Hepatic stellate cell (primary cell): ENCODE results near the gene LSM6.

ENCODE experiments used
- DNase-seq: peaks from one replicate; pipeline ENCODE4 v3.0.0; 2011; ENCODE audit warnings: low spot score

Gene LSM6

GRCh38 chr4:146175541-146176453 lies at the start of gene LSM6:
Gene LSM6 (plus strand): TSS chr4:146175718. CDS start chr4:146182922, 7,204 bp downstream.
- DNase-seq: peak; percentile 74

DNA sequence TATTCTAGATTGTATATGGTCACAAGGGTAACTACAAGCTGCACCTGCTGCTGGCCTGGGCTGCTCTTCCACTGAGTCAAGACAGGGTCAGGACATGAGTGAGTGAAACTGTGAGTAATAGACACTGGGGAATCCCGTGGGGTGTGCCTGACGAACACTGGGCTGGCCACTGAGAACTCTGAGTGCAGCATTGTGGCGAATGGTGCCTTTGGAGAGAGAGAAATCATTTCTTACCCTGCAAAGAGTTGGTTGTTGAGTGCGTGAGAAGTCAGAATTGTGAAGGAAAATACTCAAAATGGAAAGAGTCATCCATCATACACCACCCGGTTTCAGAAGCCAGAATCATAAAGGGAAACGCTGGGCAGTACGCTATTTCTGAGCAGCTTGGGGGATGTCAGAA lies 43.1 kb upstream of the LSM6 start:
- no peak for DNase-seq

DNA sequence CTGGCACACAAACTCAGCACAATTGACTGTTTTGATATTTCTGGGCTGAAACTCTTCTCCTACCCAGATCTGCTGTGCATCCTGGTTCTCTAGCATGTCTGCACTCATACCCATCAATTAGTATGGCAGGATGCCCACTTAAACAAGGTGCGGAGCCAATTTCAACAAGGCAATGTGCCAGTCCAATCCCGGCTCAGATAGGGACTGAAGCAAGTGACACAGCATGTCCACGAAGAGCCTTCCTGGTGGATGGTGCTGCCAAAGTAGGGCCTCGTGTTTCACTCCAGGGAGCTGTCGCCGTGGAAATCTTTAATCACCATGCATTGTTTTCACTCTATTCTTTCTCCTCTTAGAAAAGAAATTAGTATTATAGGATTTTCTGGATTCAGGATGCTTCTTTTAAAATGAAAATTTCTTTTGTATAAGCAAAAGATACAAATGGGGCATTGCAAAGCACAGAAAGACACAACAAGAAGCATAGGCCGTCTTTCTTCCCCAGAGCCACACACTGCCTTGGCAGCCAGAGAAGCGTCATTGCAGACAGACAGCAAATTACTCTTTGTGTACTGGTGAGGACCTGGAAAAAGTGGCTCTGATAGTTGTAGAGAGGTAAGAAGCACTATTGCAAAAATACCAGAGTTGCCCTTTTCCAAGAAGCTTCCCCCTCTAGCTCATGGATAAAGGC lies 40.6 kb upstream of the LSM6 start:
- DNase-seq: no peak

GRCh38 chr4:146135941-146136340 lies 39.6 kb upstream of the LSM6 start:
- no peak for DNase-seq

DNA sequence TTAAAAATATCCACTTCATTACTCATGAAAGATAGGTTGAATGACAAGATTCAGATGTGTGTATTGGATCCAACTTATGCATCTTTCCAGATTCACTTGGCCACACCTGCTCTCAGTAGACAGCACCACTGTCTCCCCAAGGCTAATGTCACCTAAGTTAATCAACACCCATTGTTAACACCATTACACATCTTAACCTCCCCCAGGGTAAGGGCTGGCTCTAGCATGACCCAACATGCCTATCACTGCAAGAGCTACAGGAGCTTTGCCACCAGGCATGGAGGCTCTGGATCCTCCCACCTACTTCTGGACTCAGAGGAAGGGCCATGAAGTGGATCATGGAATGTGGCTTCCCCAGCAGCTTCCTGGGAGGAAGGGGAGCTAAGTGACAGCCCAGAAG lies 32.8 kb upstream of the LSM6 start:
- no peak for DNase-seq

GRCh38 chr4:146143888-146144287 lies 31.6 kb upstream of the LSM6 start:
- no peak for DNase-seq

DNA sequence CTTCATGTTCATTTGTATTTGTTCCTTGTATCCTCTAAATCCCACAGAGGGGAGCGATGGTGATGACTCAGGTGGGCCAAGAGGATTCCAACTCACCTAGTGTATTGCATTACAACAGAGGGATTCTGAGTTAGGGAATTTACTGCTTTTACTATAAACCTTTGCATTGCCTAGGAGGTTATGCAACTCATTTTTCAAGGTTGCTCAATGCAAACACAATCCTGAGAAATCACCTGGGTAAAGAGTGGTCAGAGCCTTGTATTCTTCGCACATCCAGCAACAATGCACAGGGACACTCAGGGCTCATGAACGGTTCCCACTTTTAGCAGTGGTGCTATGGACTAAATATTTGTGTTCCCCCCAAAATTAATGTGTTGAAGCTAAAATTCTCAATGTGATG lies 28.6 kb upstream of the LSM6 start:
- no peak for DNase-seq

- no peak for DNase-seq
Observed at GRCh38 chr4:146148021-146148420, 27.5 kb upstream of the LSM6 start.

GRCh38 chr4:146154057-146154456 lies 21.5 kb upstream of the LSM6 start:
- DNase-seq: no peak

DNA sequence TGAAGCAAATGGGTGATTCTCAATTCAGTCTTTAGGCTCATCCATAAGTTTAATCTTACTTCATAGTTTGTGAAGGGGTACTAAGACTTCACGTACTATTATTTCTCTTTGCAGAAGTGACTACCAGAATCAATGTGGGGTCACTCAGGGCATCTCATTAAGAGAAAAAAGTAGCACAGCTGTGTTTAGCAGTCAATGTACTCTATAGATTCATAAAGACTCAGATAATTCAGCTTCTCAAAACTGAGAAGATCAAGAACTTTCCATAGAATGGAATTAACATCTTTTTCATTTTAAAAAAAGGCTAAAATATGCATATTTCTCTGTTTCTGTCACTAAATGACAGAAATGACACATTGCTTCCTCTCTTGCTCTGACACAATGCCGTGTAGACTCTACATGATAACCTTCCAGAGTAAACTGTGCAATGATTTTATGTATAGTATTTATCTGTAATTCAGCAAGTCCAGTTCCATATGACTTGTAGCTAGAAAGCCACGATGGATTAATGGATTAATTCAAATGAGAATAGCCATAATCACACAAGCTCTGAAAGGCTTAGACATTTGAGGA lies 20.3 kb upstream of the LSM6 start:
- no peak for DNase-seq

DNA sequence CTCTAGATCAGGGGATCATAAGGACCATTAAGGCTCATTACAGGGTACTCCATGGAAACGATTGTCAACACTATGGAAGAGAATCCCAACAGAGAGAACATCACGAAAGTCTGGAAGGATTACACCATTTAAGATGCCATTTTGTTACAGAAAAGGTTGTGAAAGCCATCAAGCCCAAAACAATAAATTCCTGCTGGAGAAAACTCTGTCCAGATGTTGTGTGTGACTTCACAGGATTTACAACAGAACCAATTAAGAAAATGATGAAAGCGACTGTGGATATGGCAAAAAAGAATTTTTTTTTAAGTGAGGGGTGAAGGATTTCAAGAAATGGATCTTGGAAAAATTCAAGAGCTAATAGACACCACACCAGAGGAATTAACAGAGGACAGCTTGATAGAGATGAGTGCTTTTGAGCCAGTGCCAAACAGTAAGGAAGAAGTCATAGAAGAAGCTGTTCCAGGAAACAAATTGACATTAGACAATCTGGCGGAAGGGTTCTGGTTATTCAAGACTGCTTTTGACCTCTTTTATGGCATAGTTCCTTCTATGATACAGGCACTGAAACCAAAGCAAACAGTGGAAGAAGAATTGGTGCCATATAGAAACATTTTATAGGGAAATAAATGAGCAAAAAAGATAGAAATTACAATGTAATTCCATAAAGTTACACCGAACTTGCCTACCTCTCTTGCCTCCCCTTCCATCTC lies 17.3 kb upstream of the LSM6 start:
- DNase-seq: no peak

DNA sequence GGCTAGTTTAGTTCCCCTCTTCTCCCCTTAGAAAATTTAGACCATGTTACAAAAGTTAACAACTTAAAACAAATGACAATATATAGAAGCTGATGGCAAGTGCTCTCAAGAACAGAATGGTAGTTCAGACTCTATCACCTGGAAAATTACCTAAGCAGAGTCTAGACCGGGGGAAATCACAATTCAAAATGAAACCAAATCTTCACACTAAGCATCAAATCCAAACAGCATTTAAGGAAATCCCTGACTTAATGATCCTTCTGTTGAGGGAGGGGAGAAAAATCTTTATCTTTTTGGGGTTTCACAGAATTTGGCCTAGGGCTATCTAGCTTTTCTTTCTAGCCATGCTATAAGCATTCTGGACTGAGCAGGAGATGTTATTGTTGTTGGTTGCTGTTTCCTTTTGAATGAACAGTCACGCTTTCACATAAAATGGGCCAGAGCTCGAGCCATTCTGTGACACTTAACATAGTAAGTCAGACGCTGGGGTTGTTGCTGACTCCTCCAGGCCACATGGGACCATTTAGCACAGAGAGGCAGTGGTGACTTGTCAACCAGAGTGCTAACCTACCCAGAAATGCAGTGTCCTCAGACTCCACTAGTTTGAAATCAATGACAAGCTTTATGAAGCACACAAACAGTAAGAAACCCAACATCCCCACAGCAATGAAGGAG lies 16.0 kb upstream of the LSM6 start:
- no peak for DNase-seq

- no peak for DNase-seq
Observed at GRCh38 chr4:146161243-146161642, 14.3 kb upstream of the LSM6 start.

DNA sequence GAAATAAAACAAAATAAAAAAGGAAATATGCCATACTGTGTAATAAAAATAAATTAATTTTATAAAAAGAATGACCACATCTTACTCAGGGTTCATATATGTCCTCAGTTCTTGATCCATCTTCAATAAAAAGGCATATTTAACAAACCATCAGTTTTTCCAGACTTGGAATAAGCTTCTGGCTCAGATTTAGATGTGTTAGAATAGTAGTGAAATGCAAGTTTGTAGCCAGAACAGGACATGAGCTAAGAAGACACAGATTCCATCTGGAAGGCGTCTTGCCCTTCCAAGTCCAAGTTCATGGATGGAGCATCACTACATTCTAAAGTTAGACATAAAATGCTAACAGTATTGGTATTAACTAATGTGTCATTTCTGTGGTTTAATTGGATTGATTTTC lies 10.3 kb upstream of the LSM6 start:
- DNase-seq: no peak

GRCh38 chr4:146165840-146166239 lies 9.7 kb upstream of the LSM6 start:
- no peak for DNase-seq

GRCh38 chr4:146170149-146170548 lies 5.4 kb upstream of the LSM6 start:
- no peak for DNase-seq

DNA sequence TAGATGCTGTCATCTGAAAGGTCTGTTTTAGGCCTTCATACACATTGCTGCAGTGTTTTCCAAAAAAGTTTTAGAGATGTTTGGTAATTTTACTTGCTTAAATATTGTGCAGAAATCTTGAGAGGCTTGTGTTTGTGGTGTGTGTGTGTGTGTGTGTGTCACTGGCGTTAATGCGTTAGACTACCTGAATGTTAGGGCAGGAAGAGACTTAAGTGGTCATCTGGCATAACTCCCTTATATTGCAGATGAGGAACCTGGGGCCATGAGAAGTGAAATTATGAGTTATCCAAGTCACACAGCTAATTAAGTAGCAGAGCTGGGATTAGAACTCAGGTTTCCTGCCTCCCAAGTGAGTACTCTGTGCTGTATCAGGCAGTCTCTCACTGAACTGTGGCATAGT lies 1.4 kb downstream of the LSM6 start:
- no peak for DNase-seq

DNA sequence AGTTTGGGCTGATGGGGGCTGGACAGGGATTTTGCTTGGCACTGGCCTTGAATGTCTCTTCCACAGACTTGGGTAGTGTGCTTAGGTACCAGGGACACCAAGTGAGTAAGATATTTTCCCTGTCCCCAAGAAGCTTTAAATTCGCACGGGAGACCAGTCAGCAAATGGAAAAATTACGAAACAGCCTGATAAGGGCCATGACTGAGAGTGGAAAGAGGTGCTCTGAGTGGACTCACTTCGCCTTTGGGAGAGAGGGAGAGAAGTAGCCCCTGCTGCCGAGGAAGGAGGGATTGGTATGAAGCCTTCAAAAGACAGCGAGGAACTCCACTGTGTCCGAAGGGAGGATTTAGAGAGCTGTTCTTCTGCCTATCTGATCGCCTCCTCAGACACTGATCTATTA lies 2.6 kb downstream of the LSM6 start:
- DNase-seq: no peak

- no peak for DNase-seq
Observed at GRCh38 chr4:146179784-146180370, 4.4 kb downstream of the LSM6 start.

- no peak for DNase-seq
Observed at GRCh38 chr4:146182443-146182842, 6.9 kb downstream of the LSM6 start.

DNA sequence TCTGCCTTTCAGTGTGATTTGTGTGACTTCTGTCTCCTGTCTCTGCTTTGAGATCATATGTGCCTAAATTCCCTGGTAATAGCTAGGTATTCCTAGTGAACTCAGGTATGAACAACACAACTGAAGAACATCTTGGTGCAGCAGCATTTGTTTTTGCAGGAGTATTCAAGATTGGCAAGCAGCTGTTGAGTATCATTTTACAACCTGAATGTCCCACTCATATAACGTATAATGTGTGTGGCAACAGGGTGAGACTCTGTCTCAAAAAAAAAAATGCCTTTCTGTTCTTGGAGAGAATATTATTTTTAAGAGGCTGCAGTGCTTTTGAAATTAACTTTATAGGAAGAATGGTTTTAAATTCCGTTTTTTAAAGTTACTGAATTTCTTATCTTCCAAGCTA lies 7.7 kb downstream of the LSM6 start:
- DNase-seq: no peak

GRCh38 chr4:146186041-146186440 lies 10.5 kb downstream of the LSM6 start:
- DNase-seq: no peak
